Adipocyte (in vitro differentiated cells): ENCODE data around the gene RRAGA.
"Not testable (repeated sequence)": the region's sequence is repeated elsewhere in the genome, so short reads cannot be mapped to it uniquely, and the experiment has no call there.

Experiments used
- DNase-seq: peaks from one replicate; pipeline ENCODE4 v3.0.0-alpha.2; 2015; ENCODE audit warnings: low read depth
- H3K27me3 ChIP-seq: replicated peaks from 2 replicates; pipeline ENCODE4 v1.7.0; 2013; ENCODE audit warnings: mild to moderate bottlenecking, low read length, moderate library complexity; ENCODE audit not compliant: control insufficient read depth, insufficient read depth
- H3K36me3 ChIP-seq: 2 replicates; pipeline ENCODE4 v1.7.0; 2013; ENCODE audit warnings: low read length, mild to moderate bottlenecking, moderate library complexity; ENCODE audit not compliant: control insufficient read depth, insufficient read depth, severe bottlenecking
- H3K4me1 ChIP-seq: 2 replicates; pipeline ENCODE4 v1.7.0; 2013; ENCODE audit warnings: mild to moderate bottlenecking, low read length, moderate library complexity; ENCODE audit not compliant: control insufficient read depth, insufficient read depth
- H3K4me3 ChIP-seq: 2 replicates; pipeline ENCODE4 v1.7.0; 2013; ENCODE audit warnings: mild to moderate bottlenecking, low read length, moderate library complexity
- H3K9ac ChIP-seq: 2 replicates; pipeline ENCODE4 v1.7.0; 2013; ENCODE audit warnings: mild to moderate bottlenecking, low read length, moderate library complexity
- H3K9me3 ChIP-seq: 2 replicates; pipeline ENCODE4 v1.7.0; 2013; ENCODE audit warnings: mild to moderate bottlenecking, low read length, moderate library complexity; ENCODE audit not compliant: control insufficient read depth

Gene RRAGA

DNA sequence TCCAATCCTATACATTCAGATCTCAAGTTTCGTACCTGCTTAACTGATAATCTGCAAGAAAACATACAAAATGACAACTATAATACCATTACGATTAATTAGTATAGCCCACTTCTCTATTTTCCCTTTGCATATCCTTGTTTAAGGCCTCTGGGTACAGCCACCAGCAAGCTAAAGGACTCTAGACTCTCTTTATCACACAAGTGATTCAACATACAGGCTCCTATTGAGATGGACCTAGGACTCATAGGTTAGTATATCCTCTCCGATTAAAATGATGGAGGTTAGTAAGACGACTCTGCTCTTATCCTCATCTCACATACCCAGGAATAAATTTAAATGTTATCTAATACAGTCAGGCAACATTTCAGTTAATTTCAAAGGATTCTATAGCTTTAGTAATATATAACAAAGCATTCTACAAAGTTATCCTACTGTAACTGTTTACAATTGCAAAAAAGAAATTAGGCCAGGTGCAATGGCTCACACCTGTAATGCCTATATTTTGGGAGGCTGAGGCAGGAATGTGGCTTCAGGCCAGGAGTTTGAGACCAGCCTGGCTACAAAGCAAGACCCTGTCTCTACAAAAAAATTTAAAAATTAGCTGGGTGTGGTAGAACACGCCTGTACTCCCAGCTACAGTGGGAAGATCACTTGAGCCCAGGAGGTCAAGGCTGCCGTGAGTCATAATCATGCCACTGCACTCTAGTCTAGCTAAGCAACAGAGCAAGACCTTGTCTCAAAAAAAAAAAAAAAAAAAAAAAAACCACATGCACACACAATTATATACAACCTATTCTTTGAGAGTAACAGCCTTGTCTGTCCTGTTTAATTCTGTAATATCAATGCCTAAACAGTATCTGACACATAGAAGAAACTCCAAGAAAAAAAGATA is 38.1 kb downstream of the RRAGA start:
- H3K4me3 ChIP-seq: no peak overlapping the region
- no peaks in the 10 kb centered on the region for H3K27me3 ChIP-seq
- H3K9me3 ChIP-seq: no peaks in the 10 kb centered on the region
- no peak for DNase-seq
- peaks cover 8% of the 10 kb centered on the region for H3K4me1 ChIP-seq
- peaks cover 81% of the 10 kb centered on the region for H3K36me3 ChIP-seq
- no peak overlapping the region for H3K9ac ChIP-seq

DNA sequence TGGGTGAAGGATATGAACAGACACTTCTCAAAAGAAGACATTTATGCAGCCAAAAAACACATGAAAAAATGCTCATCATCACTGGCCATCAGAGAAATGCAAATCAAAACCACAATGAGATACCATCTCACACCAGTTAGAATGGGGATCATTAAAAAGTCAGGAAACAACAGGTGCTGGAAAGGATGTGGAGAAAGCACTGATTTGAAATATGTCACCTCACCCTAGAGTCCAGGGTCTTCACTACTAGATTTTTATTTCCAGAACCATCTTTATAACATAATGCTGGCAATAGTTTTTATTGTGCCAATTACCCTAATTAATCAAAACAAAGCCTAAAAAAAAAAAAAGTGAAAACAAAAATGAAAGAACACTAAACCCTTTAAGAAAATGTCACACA is 48.2 kb downstream of the RRAGA start:
- Histone ChIP-seq H3K36me3 (peaks cover 28% of the 10 kb centered on the region), H3K4me1 (peaks cover 10% of the 10 kb centered on the region)
- not testable (repeated sequence) for DNase-seq, H3K27me3 ChIP-seq, H3K9ac ChIP-seq, H3K4me3 ChIP-seq, H3K9me3 ChIP-seq
